OCI-LY1 (cell line): Measurements from ENCODE around the gene GLT8D1.

Experiments
- CTCF ChIP-seq: fragments of 200-600 bp; sonication (generic), shearing (Covaris generic); IDR thresholded peaks from 2 replicates; pipeline ENCODE4 v1.5.1; 2017; ENCODE audit warnings: mild to moderate bottlenecking, antibody characterized with exemption, low read length, moderate library complexity, mixed read lengths
- EZH2 ChIP-seq: fragments of 200-600 bp; sonication (generic), shearing (Covaris generic); IDR thresholded peaks from 2 replicates; pipeline ENCODE4 v1.8.0; 2017; ENCODE audit warnings: borderline replicate concordance, mixed run types, mild to moderate bottlenecking, antibody characterized with exemption, low read length, moderate library complexity, mixed read lengths

- TF ChIP-seq CTCF, result no peak
- no peak for TF ChIP-seq EZH2
Observed at GRCh38 chr3:52752045-52752660, 46.6 kb upstream of the GLT8D1 start.
